ENCODE data around the gene MRPL55. TPM values are rescaled to one million over a fixed set of nuclear protein-coding genes. Genes with fewer than 3 reads are reported as not detected.

MRPL55 gene
- total and polyA plus RNA-seq, 2 of the 13 experiments (the other 11 are each of a cell fraction or from before 2014, with no cell fraction given) = 58.6 to 92.9 TPM

- TF ChIP-seq ZBTB26 (CRISPR knock-in tag; IDR thresholded peaks at IDR 0.05; ENCODE audit: borderline replicate concordance) (0 out of 2 replicates have a peak, but pooled peaks have one; percentile 56), CC2D1A (CRISPR knock-in tag; IDR thresholded peaks at IDR 0.05) (no peak), RBAK (CRISPR knock-in tag; IDR thresholded peaks at IDR 0.05) (no peak), EED (CRISPR knock-in tag; IDR thresholded peaks at IDR 0.05) (no peak; the same call in 1 of the 2 replicates), ZNF737 (CRISPR knock-in tag; IDR thresholded peaks at IDR 0.05; ENCODE audit: borderline replicate concordance) (no peak), FOXA3 (CRISPR knock-in tag; IDR thresholded peaks at IDR 0.05) (peak; percentile 24; the same call in 1 of the 2 replicates), MTF1 (CRISPR knock-in tag; IDR thresholded peaks at IDR 0.05) (no peak), POGZ (CRISPR knock-in tag; IDR thresholded peaks at IDR 0.05) (peak; percentile 3; the same call in 1 of the 2 replicates), ZNF256 (CRISPR knock-in tag; conservative IDR thresholded peaks at IDR 0.05) (peak; percentile 48; the same call in 1 of the 2 replicates), ZSCAN22 (CRISPR knock-in tag; IDR thresholded peaks at IDR 0.05) (no peak), MIXL1 (CRISPR knock-in tag; IDR thresholded peaks at IDR 0.05) (no peak), ZNF318 (CRISPR knock-in tag; IDR thresholded peaks at IDR 0.05) (no peak)
- TF ChIP-seq, protein P1, sequence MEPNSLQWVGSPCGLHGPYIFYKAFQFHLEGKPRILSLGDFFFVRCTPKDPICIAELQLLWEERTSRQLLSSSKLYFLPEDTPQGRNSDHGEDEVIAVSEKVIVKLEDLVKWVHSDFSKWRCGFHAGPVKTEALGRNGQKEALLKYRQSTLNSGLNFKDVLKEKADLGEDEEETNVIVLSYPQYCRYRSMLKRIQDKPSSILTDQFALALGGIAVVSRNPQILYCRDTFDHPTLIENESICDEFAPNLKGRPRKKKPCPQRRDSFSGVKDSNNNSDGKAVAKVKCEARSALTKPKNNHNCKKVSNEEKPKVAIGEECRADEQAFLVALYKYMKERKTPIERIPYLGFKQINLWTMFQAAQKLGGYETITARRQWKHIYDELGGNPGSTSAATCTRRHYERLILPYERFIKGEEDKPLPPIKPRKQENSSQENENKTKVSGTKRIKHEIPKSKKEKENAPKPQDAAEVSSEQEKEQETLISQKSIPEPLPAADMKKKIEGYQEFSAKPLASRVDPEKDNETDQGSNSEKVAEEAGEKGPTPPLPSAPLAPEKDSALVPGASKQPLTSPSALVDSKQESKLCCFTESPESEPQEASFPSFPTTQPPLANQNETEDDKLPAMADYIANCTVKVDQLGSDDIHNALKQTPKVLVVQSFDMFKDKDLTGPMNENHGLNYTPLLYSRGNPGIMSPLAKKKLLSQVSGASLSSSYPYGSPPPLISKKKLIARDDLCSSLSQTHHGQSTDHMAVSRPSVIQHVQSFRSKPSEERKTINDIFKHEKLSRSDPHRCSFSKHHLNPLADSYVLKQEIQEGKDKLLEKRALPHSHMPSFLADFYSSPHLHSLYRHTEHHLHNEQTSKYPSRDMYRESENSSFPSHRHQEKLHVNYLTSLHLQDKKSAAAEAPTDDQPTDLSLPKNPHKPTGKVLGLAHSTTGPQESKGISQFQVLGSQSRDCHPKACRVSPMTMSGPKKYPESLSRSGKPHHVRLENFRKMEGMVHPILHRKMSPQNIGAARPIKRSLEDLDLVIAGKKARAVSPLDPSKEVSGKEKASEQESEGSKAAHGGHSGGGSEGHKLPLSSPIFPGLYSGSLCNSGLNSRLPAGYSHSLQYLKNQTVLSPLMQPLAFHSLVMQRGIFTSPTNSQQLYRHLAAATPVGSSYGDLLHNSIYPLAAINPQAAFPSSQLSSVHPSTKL (CRISPR knock-in tag; IDR thresholded peaks at IDR 0.05) = no peak; the same call in 1 of the 2 replicates
Measured at GRCh38 chr1:228082214-228082917, 26.7 kb downstream of the MRPL55 start, which contains the start of gene ARF1 (continued).

All from HepG2 (cell line).